K562 (cell line): ENCODE results near the gene PFKFB2. TPM values are rescaled to one million over a fixed set of nuclear protein-coding genes. Genes with fewer than 3 reads are reported as not detected.

ENCODE experiments used
- EHMT2 ChIP-seq: fragments of 450-650 bp; IDR thresholded peaks from 2 replicates; pipeline ENCODE4 v1.6.1; 2018; ENCODE audit warnings: antibody characterized with exemption
- ELF4 ChIP-seq: fragments of 450-650 bp; formaldehyde crosslinking; IDR thresholded peaks from 2 replicates; pipeline ENCODE4 v1.4.0; 2022; ENCODE audit warnings: missing genetic modification characterization
- HLTF ChIP-seq: fragments of 450-650 bp; IDR thresholded peaks from 2 replicates; pipeline ENCODE4 v1.6.1; 2016
- HNRNPL ChIP-seq: fragments of 200-400 bp; formaldehyde crosslinking; IDR thresholded peaks from 2 replicates; pipeline ENCODE4 v1.6.1; 2017; ENCODE audit warnings: low read depth, mild to moderate bottlenecking, low read length
- JUN ChIP-seq, 2 experiments: sonication (generic) in 1 of 2; formaldehyde crosslinking in 1 of 2; IDR thresholded peaks; 2 replicates each; pipeline versions ENCODE4 v1.6.1 to v1.8.0; 2012 to 2022; ENCODE audit warnings: borderline replicate concordance in 2 of 2, mild to moderate bottlenecking in 2 of 2, improper control_type of control experiment in 1 of 2, low read depth in 1 of 2, low read length in 1 of 2, missing genetic modification reagents in 1 of 2
- LEF1 ChIP-seq: fragments of 450-650 bp; IDR thresholded peaks from 2 replicates; pipeline ENCODE4 v1.6.1; 2016; ENCODE audit warnings: mild to moderate bottlenecking
- MED1 ChIP-seq: sonication (generic); formaldehyde crosslinking; IDR thresholded peaks from 2 replicates; pipeline ENCODE4 v1.8.1; 2023; ENCODE audit warnings: missing genetic modification reagents, borderline replicate concordance
- MYNN ChIP-seq, 2 experiments: sonication (generic); formaldehyde crosslinking in 1 of 2; IDR thresholded peaks; 2 replicates each; pipeline versions ENCODE4 v1.5.0 to v1.6.1; 2016 to 2020; ENCODE audit warnings: antibody characterized with exemption in 1 of 2, missing genetic modification reagents in 1 of 2
- NR3C1 ChIP-seq: sonication (generic); formaldehyde crosslinking; IDR thresholded peaks from 2 replicates; pipeline ENCODE4 v1.8.1; 2022; ENCODE audit warnings: missing genetic modification reagents
- SMARCC2 ChIP-seq: fragments of 450-650 bp; IDR thresholded peaks from 2 replicates; pipeline ENCODE4 v1.6.1; 2017; ENCODE audit warnings: antibody characterized with exemption, moderate library complexity, mild to moderate bottlenecking, low read depth
- SNIP1 ChIP-seq: fragments of 450-650 bp; IDR thresholded peaks from 2 replicates; pipeline ENCODE4 v1.7.1; 2017; ENCODE audit warnings: low read depth, mild to moderate bottlenecking
- SOX6 ChIP-seq: fragments of 450-650 bp; IDR thresholded peaks from 2 replicates; pipeline ENCODE4 v1.6.1; 2014; ENCODE audit warnings: mild to moderate bottlenecking
- TAL1 ChIP-seq: fragments of 450-650 bp; IDR thresholded peaks from 2 replicates; pipeline ENCODE4 v1.6.1; 2016; ENCODE audit warnings: mild to moderate bottlenecking
- YY1 ChIP-seq, 3 experiments: IDR thresholded peaks; 2 replicates each; pipeline ENCODE4 v1.6.1; 2011; ENCODE audit warnings: low read length in 2 of 3, mild to moderate bottlenecking in 2 of 3, moderate library complexity in 2 of 3, borderline replicate concordance in 1 of 3, control low read depth in 1 of 3, low read depth in 1 of 3; ENCODE audit not compliant: insufficient read depth in 3 of 3, insufficient replicate concordance in 2 of 3, control insufficient read depth in 1 of 3, insufficient read length in 1 of 3; ENCODE audit errors: extremely low read depth in 1 of 3
- ZNF583 ChIP-seq: fragments of 250-450 bp; sonication (Bioruptor Pico); IDR thresholded peaks from 2 replicates; pipeline ENCODE4 v1.4.0; 2020
- polyA plus RNA-seq, 8 experiments: library from polyadenylated mRNA; depleted of rRNA in 4 of 8; stranded (reverse) in 5 of 8; unstranded in 3 of 8; fragments of >200 nt; fragmentation: Nextera tagmentation in 2 of 8; fragmentation: Illumina TruSeq in 1 of 8; extraction: Ambion mirVana in 2 of 8; extraction: Trizol in 1 of 8; gene quantifications; 2 replicates each; pipeline versions ENCODE4 v1.2.1 to v1.2.3, GENCODE V29; 2011 to 2014; ENCODE audit warnings: inconsistent platforms in 1 of 8, missing spikeins in 1 of 8
- total RNA-seq, 7 experiments: library from RNA; depleted of rRNA in 6 of 7; stranded (reverse); fragments of >200 nt in 6 of 7; fragmentation: Illumina TruSeq in 2 of 7; extraction: Trizol in 2 of 7; gene quantifications; 2 replicates each; pipeline versions ENCODE4 v1.2.1 to v1.2.3, GENCODE V29; 2011 to 2021; ENCODE audit warnings: low replicate concordance in 1 of 7
- TF ChIP-seq, protein P1 (sequence below), 2 experiments: fragments of 450-650 bp; formaldehyde crosslinking in 1 of 2; IDR thresholded peaks; 2 replicates each; pipeline versions ENCODE4 v1.4.0 to v1.6.1; 2014 to 2020; ENCODE audit warnings: mild to moderate bottlenecking in 2 of 2, borderline replicate concordance in 1 of 2, low read depth in 1 of 2
- TF ChIP-seq, protein P2 (sequence below): sonication (generic); formaldehyde crosslinking; IDR thresholded peaks from 2 replicates; pipeline ENCODE4 v1.8.1; 2022; ENCODE audit warnings: missing genetic modification reagents
- TF ChIP-seq, protein P3 (sequence below): fragments of 250-450 bp; sonication (Bioruptor Pico); IDR thresholded peaks from 2 replicates; pipeline ENCODE4 v1.9.0; 2021; ENCODE audit warnings: mild to moderate bottlenecking

PFKFB2 gene
- total and polyA plus RNA-seq, 9 of the 15 experiments (the other 6 are each of a cell fraction or from before 2014, with no cell fraction given) = 6.9 to 26.0 (median 16.4) TPM

DNA sequence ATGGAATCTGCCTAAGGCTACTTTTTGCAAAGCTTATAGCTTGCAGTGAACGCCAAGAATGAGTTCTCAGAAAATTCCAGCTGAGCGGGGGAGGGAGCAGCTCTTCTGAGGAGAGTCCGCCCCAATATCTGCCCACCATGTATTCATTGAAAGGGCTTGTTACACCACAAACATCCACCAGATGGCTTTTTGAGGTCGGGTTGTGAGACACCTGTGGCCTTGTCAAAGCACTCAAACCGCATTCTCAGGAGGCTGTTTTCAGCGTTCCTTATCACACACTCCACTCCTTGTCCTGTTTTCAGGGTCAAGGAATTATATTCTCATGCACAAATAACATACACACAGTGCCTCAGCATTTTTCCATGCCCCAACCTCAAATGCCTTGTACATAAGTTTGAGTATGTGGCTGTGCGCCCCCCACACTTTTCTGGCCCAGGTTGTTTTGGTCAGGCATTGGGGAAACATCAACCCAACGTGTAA is 31.7 kb downstream of the PFKFB2 start (continued):
- TF ChIP-seq LEF1 (peak; percentile 65; the same call in 1 of the 2 replicates), MED1 (CRISPR knock-in tag) (no peak), ZNF583 (CRISPR knock-in tag) (no peak), JUN (IDR thresholded peaks at IDR 0.05; ENCODE audit: borderline replicate concordance, low read depth, low read length) (peak; percentile 25; the same call in 1 of the 2 replicates), JUN (CRISPR knock-in tag; IDR thresholded peaks at IDR 0.05; ENCODE audit: borderline replicate concordance) (no peak), NR3C1 (CRISPR knock-in tag) (no peak), HNRNPL (no peak), YY1 (IDR thresholded peaks at IDR 0.05; ENCODE audit: borderline replicate concordance in 1 of 3, control insufficient read depth in 1 of 3, extremely low read depth in 1 of 3, insufficient read depth in 3 of 3, insufficient read length in 1 of 3, insufficient replicate concordance in 2 of 3, low read depth in 1 of 3, low read length in 2 of 3) (peak in 2 of 3 experiments; percentile 14 to 31), MYNN (IDR thresholded peaks at IDR 0.05) (peak; percentile 50; the same call in 1 of the 2 replicates), MYNN (CRISPR knock-in tag; IDR thresholded peaks at IDR 0.05) (no peak), SOX6 (peak; percentile 76), SNIP1 (no peak), EHMT2 (peak; percentile 40; the same call in 1 of the 2 replicates), SMARCC2 (peak; percentile 45; the same call in 1 of the 2 replicates), TAL1 (peak; percentile 78), ELF4 (peak; percentile 48; the same call in 1 of the 2 replicates), HLTF (no peak)
- TF ChIP-seq, protein P1, sequence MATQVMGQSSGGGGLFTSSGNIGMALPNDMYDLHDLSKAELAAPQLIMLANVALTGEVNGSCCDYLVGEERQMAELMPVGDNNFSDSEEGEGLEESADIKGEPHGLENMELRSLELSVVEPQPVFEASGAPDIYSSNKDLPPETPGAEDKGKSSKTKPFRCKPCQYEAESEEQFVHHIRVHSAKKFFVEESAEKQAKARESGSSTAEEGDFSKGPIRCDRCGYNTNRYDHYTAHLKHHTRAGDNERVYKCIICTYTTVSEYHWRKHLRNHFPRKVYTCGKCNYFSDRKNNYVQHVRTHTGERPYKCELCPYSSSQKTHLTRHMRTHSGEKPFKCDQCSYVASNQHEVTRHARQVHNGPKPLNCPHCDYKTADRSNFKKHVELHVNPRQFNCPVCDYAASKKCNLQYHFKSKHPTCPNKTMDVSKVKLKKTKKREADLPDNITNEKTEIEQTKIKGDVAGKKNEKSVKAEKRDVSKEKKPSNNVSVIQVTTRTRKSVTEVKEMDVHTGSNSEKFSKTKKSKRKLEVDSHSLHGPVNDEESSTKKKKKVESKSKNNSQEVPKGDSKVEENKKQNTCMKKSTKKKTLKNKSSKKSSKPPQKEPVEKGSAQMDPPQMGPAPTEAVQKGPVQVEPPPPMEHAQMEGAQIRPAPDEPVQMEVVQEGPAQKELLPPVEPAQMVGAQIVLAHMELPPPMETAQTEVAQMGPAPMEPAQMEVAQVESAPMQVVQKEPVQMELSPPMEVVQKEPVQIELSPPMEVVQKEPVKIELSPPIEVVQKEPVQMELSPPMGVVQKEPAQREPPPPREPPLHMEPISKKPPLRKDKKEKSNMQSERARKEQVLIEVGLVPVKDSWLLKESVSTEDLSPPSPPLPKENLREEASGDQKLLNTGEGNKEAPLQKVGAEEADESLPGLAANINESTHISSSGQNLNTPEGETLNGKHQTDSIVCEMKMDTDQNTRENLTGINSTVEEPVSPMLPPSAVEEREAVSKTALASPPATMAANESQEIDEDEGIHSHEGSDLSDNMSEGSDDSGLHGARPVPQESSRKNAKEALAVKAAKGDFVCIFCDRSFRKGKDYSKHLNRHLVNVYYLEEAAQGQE (IDR thresholded peaks at IDR 0.05; ENCODE audit: borderline replicate concordance) = peak; percentile 95
- TF ChIP-seq, protein P1 (CRISPR knock-in tag; IDR thresholded peaks at IDR 0.05; ENCODE audit: low read depth) = no peak
- TF ChIP-seq, protein P2, sequence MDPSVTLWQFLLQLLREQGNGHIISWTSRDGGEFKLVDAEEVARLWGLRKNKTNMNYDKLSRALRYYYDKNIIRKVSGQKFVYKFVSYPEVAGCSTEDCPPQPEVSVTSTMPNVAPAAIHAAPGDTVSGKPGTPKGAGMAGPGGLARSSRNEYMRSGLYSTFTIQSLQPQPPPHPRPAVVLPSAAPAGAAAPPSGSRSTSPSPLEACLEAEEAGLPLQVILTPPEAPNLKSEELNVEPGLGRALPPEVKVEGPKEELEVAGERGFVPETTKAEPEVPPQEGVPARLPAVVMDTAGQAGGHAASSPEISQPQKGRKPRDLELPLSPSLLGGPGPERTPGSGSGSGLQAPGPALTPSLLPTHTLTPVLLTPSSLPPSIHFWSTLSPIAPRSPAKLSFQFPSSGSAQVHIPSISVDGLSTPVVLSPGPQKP (CRISPR knock-in tag) = no peak
- TF ChIP-seq, protein P3, sequence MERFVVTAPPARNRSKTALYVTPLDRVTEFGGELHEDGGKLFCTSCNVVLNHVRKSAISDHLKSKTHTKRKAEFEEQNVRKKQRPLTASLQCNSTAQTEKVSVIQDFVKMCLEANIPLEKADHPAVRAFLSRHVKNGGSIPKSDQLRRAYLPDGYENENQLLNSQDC (CRISPR knock-in tag) = no peak
